Progenitor cell of endocrine pancreas (in vitro differentiated cells): Measurements from ENCODE around the gene MTUS2. TPM values are rescaled to one million over a fixed set of nuclear protein-coding genes. Genes with fewer than 3 reads are reported as not detected.

Experiments
- DNase-seq: peaks from one replicate; pipeline ENCODE4 v3.0.0; 2021; ENCODE audit warnings: low spot score; ENCODE audit not compliant: unreplicated experiment
- H3K27ac Mint-ChIP-seq: 2 replicates; pipeline ENCODE4 v1.8.0; 2021; ENCODE audit warnings: mild to moderate bottlenecking, moderate library complexity, mixed read lengths
- H3K27me3 Mint-ChIP-seq: 2 replicates; pipeline ENCODE4 v1.8.0; 2021; ENCODE audit warnings: mixed read lengths
- H3K36me3 Mint-ChIP-seq: 2 replicates; pipeline ENCODE4 v1.8.0; 2022; ENCODE audit warnings: mixed read lengths; ENCODE audit not compliant: insufficient read depth
- H3K4me1 Mint-ChIP-seq: 2 replicates; pipeline ENCODE4 v1.8.0; 2021; ENCODE audit warnings: low read depth, mixed read lengths
- H3K4me3 Mint-ChIP-seq: 2 replicates; pipeline ENCODE4 v1.8.0; 2021; ENCODE audit warnings: low read depth, mild to moderate bottlenecking, moderate library complexity, mixed read lengths
- H3K9me3 Mint-ChIP-seq: 2 replicates; pipeline ENCODE4 v1.8.0; 2021; ENCODE audit warnings: low read depth, mixed read lengths
- CTCF ChIP-seq: fragments of 200-600 bp; sonication (generic); IDR thresholded peaks from one replicate; pipeline ENCODE4 v1.5.0; 2021; ENCODE audit warnings: antibody characterized with exemption, mild to moderate bottlenecking; ENCODE audit not compliant: unreplicated experiment
- total RNA-seq: library from RNA; stranded (reverse); gene quantifications from 2 replicates; pipeline ENCODE4 v1.2.1, GENCODE V29; 2021

The MTUS2 gene
- total RNA-seq, 1 donor from 2014 or later = 9.3 TPM

- no peak overlapping the region for H3K27ac Mint-ChIP-seq
These were observed 633.5 kb downstream of the MTUS2 start for GRCh38 chr13:29453617-29454011.

GRCh38 chr13:29454931-29455481 is 634.9 kb downstream of the MTUS2 start:
- no peaks in the 10 kb centered on the region for H3K4me1 Mint-ChIP-seq
- TF ChIP-seq CTCF = peak; percentile 35
- H3K36me3 Mint-ChIP-seq = no peaks in the 10 kb centered on the region
- no peak overlapping the region for H3K4me3 Mint-ChIP-seq
- no peak overlapping the region for H3K27ac Mint-ChIP-seq
- peaks cover 7% of the 10 kb centered on the region for H3K9me3 Mint-ChIP-seq
- H3K27me3 Mint-ChIP-seq = peaks cover 3% of the 10 kb centered on the region
- no peak for DNase-seq

More at GRCh38 chr13:29453617-29454011, 633.5 kb downstream of the MTUS2 start:
- peaks cover 7% of the 10 kb centered on the region for H3K9me3 Mint-ChIP-seq
- no peak for DNase-seq
- no peak overlapping the region for H3K4me3 Mint-ChIP-seq
- no peaks in the 10 kb centered on the region for H3K4me1 Mint-ChIP-seq
- TF ChIP-seq CTCF = no peak
- H3K36me3 Mint-ChIP-seq = no peaks in the 10 kb centered on the region
- H3K27me3 Mint-ChIP-seq = peaks cover 3% of the 10 kb centered on the region

- peaks cover 3% of the 10 kb centered on the region for H3K27me3 Mint-ChIP-seq
- no peaks in the 10 kb centered on the region for H3K4me1 Mint-ChIP-seq
- no peak overlapping the region for H3K4me3 Mint-ChIP-seq
- DNase-seq = no peak
- H3K9me3 Mint-ChIP-seq = peaks cover 10% of the 10 kb centered on the region
- H3K36me3 Mint-ChIP-seq = no peaks in the 10 kb centered on the region
- no peak overlapping the region for H3K27ac Mint-ChIP-seq
- TF ChIP-seq CTCF = no peak
These were observed 636.3 kb downstream of the MTUS2 start for GRCh38 chr13:29456419-29456818.

GRCh38 chr13:29457299-29457698 is 637.2 kb downstream of the MTUS2 start:
- Mint-ChIP-seq H3K4me1 (no peaks in the 10 kb centered on the region), H3K27ac (no peak overlapping the region), H3K36me3 (no peaks in the 10 kb centered on the region), H3K9me3 (peaks cover 10% of the 10 kb centered on the region), H3K27me3 (peaks cover 3% of the 10 kb centered on the region), H3K4me3 (no peak overlapping the region)
- TF ChIP-seq CTCF = no peak
- no peak for DNase-seq

GRCh38 chr13:29458419-29458818 is 638.3 kb downstream of the MTUS2 start:
- H3K4me1 Mint-ChIP-seq = no peaks in the 10 kb centered on the region

More at GRCh38 chr13:29458419-29458818, 638.3 kb downstream of the MTUS2 start:
- no peak overlapping the region for H3K4me3 Mint-ChIP-seq
- DNase-seq = no peak
- H3K36me3 Mint-ChIP-seq = no peaks in the 10 kb centered on the region
- peaks cover 10% of the 10 kb centered on the region for H3K9me3 Mint-ChIP-seq
- H3K27me3 Mint-ChIP-seq = peaks cover under 1% of the 10 kb centered on the region
- TF ChIP-seq CTCF = no peak
- no peak overlapping the region for H3K27ac Mint-ChIP-seq
